ENCODE results near the gene ICAM2. TPM values are rescaled to one million over a fixed set of nuclear protein-coding genes. Genes with fewer than 3 reads are reported as not detected.
A peak's percentile ranks its signal among the peaks of the same experiment; 100 is the strongest.
"Not testable (repeated sequence)": the region's sequence is repeated elsewhere in the genome, so short reads cannot be mapped to it uniquely, and the experiment has no call there.

The ICAM2 gene
- total RNA-seq, 1 donor from 2014 or later, result 43.3 TPM

DNA sequence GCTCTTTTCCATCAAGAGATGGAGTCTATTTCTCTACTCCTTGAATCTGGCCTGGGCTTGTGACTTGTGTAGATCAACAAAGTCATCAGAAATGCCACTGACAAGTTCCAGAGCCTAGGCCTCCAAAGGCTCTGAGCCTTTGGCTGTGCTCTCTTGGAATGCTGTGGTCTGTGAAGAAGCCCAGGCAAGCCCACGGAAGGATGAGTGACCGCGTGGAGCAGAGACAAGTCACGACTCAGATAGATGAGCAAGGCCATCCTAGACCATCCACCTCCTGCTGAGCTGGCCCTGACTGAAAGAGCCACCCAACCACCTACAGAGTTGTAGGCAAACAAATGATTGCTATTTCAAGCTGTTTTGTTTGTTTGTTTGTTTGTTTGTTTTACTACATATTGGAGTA is 11.6 kb upstream of the ICAM2 start:
- Histone ChIP-seq H3K36me3 (ENCODE audit: control insufficient read depth in 3 of 3, insufficient read depth in 3 of 3, low read length in 3 of 3) (no peaks in the 10 kb centered on the region), H3K27ac (ENCODE audit: low read depth, low read length) (no peak overlapping the region), H3K4me1 (ENCODE audit: control insufficient read depth in 3 of 3, insufficient read depth in 3 of 3, low read length in 3 of 3) (no peaks in the 10 kb centered on the region), H3K9ac (ENCODE audit: low read depth in 1 of 3, low read length in 3 of 3) (no peak overlapping the region), H3K4me3 (ENCODE audit: low read length in 3 of 3) (no peak overlapping the region), H3K27me3 (ENCODE audit: control insufficient read depth in 3 of 3, insufficient read depth in 3 of 3, low read length in 3 of 3) (no peaks in the 10 kb centered on the region), H3K9me3 (ENCODE audit: control insufficient read depth in 3 of 3, low read length in 3 of 3) (no peaks in the 10 kb centered on the region)

DNA sequence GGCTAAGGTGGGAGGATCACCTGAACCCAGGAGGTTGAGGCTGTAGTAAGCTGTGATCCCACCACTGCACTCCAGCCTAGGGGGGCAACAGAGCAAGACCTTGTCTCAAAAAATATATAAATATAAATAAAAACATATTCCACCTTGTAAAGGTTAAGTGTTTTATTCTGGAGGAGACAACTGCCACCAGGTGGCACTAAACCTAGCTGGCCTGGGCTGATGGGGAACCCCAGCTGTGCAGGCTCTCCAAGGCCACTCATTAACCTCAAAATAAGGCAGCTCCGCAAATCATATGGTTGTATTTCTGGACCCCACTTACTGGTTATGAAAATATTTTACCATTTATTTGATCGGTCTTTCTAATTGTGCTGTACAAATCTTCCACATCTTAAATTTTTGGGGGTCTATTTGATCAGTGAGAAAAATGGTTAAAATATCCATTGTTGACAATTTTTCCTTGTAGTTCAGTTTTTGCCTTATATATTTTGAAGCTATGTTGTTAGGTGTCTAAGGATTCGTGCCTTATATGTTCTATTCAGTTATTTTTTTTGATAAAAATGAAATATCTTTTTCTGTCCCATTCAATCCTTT is 8.5 kb upstream of the ICAM2 start:
- Histone ChIP-seq H3K27ac (ENCODE audit: low read depth, low read length) (no peak overlapping the region), H3K4me1 (ENCODE audit: control insufficient read depth in 3 of 3, insufficient read depth in 3 of 3, low read length in 3 of 3) (peaks cover 5 to 13% (median 10%) of the 10 kb centered on the region in 3 donors)

DNA sequence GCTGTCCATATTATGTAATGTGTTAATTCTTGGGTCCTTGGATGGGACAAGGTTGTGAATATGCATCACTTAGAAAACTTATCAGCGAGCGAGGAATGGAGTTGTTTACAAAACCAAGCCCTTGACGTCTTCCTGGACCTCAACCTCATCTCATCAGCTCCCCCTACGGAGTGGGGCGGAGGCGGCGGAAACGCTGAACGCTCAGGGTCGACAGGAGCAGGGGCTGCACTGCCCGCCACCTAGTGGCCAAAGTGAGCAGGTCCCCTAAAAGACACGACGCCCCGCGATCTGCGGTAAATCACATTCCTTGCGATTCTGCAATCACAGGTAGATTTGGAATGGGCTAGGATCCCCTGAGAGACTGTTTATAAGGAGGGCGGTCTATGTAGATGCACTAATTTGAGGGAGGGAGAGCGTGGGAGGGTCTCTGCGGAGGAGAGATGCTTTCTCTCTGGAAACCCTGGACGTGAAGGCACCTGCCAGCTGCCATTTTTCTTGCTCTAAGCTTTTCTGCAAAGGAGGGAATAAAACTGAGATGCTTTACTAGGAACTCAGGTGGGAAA is 5.4 kb upstream of the ICAM2 start:
- Histone ChIP-seq H3K27ac (ENCODE audit: low read depth, low read length) (peak overlapping the region; percentile 3), H3K27me3 (ENCODE audit: control insufficient read depth in 3 of 3, insufficient read depth in 3 of 3, low read length in 3 of 3) (no peaks in the 10 kb centered on the region), H3K36me3 (ENCODE audit: control insufficient read depth in 3 of 3, insufficient read depth in 3 of 3, low read length in 3 of 3) (no peaks in the 10 kb centered on the region), H3K9me3 (ENCODE audit: control insufficient read depth in 3 of 3, low read length in 3 of 3) (no peaks in the 10 kb centered on the region), H3K4me1 (ENCODE audit: control insufficient read depth in 3 of 3, insufficient read depth in 3 of 3, low read length in 3 of 3) (peaks cover 5 to 15% (median 15%) of the 10 kb centered on the region in 3 donors), H3K9ac (ENCODE audit: low read depth in 1 of 3, low read length in 3 of 3) (peak overlapping the region; percentile 5 to 68 (median 23)), H3K4me3 (ENCODE audit: low read length in 3 of 3) (peak overlapping the region; percentile 32 to 60 (median 56))

More for the DNA sequence above, 8.5 kb upstream of the ICAM2 start:
- Histone ChIP-seq H3K9me3 (ENCODE audit: control insufficient read depth in 3 of 3, low read length in 3 of 3) (no peaks in the 10 kb centered on the region), H3K4me3 (ENCODE audit: low read length in 3 of 3) (no peak overlapping the region), H3K27me3 (ENCODE audit: control insufficient read depth in 3 of 3, insufficient read depth in 3 of 3, low read length in 3 of 3) (no peaks in the 10 kb centered on the region), H3K36me3 (ENCODE audit: control insufficient read depth in 3 of 3, insufficient read depth in 3 of 3, low read length in 3 of 3) (no peaks in the 10 kb centered on the region), H3K9ac (ENCODE audit: low read depth in 1 of 3, low read length in 3 of 3) (no peak overlapping the region)

DNA sequence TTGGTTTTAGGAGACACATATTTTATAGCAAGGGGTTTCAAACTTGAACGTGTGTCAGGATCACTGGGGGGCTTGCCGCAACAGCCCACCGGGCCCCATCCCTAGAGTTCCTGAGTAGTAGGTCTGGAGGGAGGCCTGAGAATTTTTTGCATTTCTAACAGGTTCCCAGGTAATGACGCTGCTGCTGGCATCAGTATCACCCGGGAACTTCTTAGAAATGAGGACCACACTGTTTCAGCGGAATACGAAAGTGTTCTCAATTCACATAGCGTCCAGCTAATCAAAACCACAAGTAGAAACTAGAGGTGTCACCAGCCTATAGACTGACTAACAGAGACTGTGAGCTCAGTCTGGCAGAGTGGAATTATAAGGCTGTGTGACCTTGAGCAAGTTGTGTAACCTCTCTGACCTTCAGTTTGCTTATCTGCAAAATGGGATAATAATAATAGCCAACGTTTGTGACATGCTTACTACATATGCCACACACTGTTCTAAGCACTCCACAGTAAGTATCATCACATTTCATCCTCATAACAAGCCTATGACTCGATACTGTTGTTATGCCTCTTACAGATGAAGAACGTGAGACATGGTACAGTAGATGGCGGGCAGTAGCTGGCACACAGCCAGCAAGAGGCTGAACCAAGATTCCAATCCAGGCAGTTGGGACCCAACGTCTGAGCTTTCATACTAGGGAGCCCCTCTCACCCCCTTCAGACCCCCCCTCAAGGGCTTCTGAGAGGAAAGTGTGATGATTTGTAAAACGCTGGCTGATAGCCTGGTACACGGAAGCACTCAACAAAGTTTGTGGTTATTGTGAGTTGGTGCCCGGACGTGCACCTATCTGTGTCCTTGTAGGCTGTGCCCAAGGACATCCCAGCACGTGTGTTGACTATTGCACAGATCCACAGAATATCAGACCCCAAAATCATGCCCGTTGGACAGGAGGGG is 4.6 kb upstream of the ICAM2 start:
- H3K36me3 ChIP-seq (ENCODE audit: control insufficient read depth in 3 of 3, insufficient read depth in 3 of 3, low read length in 3 of 3), result no peaks in the 10 kb centered on the region
- H3K9me3 ChIP-seq (ENCODE audit: control insufficient read depth in 3 of 3, low read length in 3 of 3), result no peaks in the 10 kb centered on the region
- peak overlapping the region; percentile 3 for H3K27ac ChIP-seq (ENCODE audit: low read depth, low read length)
- H3K4me3 ChIP-seq (ENCODE audit: low read length in 3 of 3), result peak overlapping the region; percentile 16 to 32 (median 32)
- H3K27me3 ChIP-seq (ENCODE audit: control insufficient read depth in 3 of 3, insufficient read depth in 3 of 3, low read length in 3 of 3), result no peaks in the 10 kb centered on the region
- H3K9ac ChIP-seq (ENCODE audit: low read depth in 1 of 3, low read length in 3 of 3), result peak overlapping the region in 1 of 3 donors; percentile 5
- peaks cover 6 to 22% (median 20%) of the 10 kb centered on the region in 3 donors for H3K4me1 ChIP-seq (ENCODE audit: control insufficient read depth in 3 of 3, insufficient read depth in 3 of 3, low read length in 3 of 3)

DNA sequence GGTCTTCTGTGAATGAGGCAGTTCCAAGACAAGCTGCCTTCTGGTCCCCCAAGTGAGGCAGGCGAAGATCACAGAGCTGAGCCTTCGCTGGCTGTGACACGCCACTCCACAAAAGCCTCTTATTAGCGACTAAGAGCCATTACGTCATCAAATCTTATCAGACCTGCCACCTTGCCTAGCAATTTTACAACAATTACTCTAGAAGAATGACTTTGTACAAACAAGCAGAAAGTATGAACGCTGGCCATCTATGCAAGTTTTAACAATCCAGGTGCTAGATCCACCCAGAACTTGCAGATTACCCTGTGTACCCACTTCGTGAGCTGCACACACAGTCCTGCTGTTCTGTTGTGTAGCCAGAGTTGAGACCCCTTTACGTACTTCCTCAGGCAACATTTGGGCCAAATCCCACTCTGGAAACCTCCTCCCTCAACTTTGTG is 3.8 kb upstream of the ICAM2 start:
- H3K36me3 ChIP-seq (ENCODE audit: control insufficient read depth in 3 of 3, insufficient read depth in 3 of 3, low read length in 3 of 3), result no peaks in the 10 kb centered on the region
- H3K9ac ChIP-seq (ENCODE audit: low read depth in 1 of 3, low read length in 3 of 3), result no peak overlapping the region
- H3K27ac ChIP-seq (ENCODE audit: low read depth, low read length), result no peak overlapping the region
- no peak overlapping the region for H3K4me3 ChIP-seq (ENCODE audit: low read length in 3 of 3)
- peaks cover 10 to 26% (median 22%) of the 10 kb centered on the region in 3 donors for H3K4me1 ChIP-seq (ENCODE audit: control insufficient read depth in 3 of 3, insufficient read depth in 3 of 3, low read length in 3 of 3)
- H3K27me3 ChIP-seq (ENCODE audit: control insufficient read depth in 3 of 3, insufficient read depth in 3 of 3, low read length in 3 of 3), result no peaks in the 10 kb centered on the region
- H3K9me3 ChIP-seq (ENCODE audit: control insufficient read depth in 3 of 3, low read length in 3 of 3), result no peaks in the 10 kb centered on the region

DNA sequence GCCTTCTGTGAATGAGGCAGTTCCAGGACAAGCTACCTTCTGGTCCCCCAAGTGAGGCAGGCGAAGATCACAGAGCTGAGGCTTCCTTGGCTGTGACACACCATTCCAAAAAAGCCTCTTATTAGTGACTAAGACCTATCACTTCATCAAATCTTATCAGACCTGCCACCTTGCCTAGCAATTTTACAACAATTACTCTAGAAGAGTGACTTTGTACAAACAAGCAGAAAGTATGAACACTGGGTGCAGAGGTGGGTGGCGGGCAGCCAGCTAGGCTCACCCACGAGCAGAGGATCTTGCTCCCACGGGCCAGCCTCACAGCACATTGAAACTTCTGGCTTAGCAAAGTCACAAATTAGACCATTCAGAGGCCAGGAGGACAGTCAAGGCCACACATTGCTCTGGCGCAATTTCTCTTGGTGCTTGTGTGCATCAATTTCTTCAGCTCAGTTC is 2.2 kb upstream of the ICAM2 start:
- Histone ChIP-seq H3K36me3 (ENCODE audit: control insufficient read depth in 3 of 3, insufficient read depth in 3 of 3, low read length in 3 of 3) (no peaks in the 10 kb centered on the region), H3K27ac (ENCODE audit: low read depth, low read length) (no peak overlapping the region), H3K9me3 (ENCODE audit: control insufficient read depth in 3 of 3, low read length in 3 of 3) (no peaks in the 10 kb centered on the region), H3K27me3 (ENCODE audit: control insufficient read depth in 3 of 3, insufficient read depth in 3 of 3, low read length in 3 of 3) (no peaks in the 10 kb centered on the region), H3K4me1 (ENCODE audit: control insufficient read depth in 3 of 3, insufficient read depth in 3 of 3, low read length in 3 of 3) (peaks cover 10 to 26% (median 22%) of the 10 kb centered on the region in 3 donors), H3K9ac (ENCODE audit: low read depth in 1 of 3, low read length in 3 of 3) (no peak overlapping the region), H3K4me3 (ENCODE audit: low read length in 3 of 3) (no peak overlapping the region)

DNA sequence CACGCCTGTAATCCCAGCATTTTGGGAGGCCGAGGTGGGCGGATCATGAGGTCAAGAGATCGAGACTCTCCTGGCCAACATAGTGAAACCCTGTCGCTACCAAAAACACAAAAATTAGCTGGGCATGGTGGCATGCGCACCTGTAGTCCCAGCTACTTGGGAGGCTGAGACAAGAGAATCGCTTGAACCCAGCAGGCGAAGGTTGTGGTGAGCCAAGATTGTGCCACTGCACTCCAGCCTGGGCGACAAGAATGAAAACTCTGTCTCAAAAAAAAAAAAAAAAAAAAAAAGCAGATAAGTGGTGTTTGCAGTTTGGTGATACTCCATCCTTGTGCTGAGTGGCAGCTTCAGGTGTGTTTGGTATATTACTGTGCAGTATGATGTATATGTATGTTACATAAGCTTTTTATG is 877 bp downstream of the ICAM2 start:
- Histone ChIP-seq H3K4me3 (ENCODE audit: low read length in 3 of 3) (peak overlapping the region; percentile 72 to 89 (median 77)), H3K27ac (ENCODE audit: low read depth, low read length) (peak overlapping the region; percentile 77), H3K4me1 (ENCODE audit: control insufficient read depth in 3 of 3, insufficient read depth in 3 of 3, low read length in 3 of 3) (peaks cover 5 to 19% (median 9%) of the 10 kb centered on the region in 3 donors), H3K9ac (ENCODE audit: low read depth in 1 of 3, low read length in 3 of 3) (peak overlapping the region; percentile 78 to 86 (median 81))
- H3K36me3 ChIP-seq (ENCODE audit: control insufficient read depth in 3 of 3, insufficient read depth in 3 of 3, low read length in 3 of 3); H3K27me3 ChIP-seq (ENCODE audit: control insufficient read depth in 3 of 3, insufficient read depth in 3 of 3, low read length in 3 of 3); H3K9me3 ChIP-seq (ENCODE audit: control insufficient read depth in 3 of 3, low read length in 3 of 3): not testable (repeated sequence)

DNA sequence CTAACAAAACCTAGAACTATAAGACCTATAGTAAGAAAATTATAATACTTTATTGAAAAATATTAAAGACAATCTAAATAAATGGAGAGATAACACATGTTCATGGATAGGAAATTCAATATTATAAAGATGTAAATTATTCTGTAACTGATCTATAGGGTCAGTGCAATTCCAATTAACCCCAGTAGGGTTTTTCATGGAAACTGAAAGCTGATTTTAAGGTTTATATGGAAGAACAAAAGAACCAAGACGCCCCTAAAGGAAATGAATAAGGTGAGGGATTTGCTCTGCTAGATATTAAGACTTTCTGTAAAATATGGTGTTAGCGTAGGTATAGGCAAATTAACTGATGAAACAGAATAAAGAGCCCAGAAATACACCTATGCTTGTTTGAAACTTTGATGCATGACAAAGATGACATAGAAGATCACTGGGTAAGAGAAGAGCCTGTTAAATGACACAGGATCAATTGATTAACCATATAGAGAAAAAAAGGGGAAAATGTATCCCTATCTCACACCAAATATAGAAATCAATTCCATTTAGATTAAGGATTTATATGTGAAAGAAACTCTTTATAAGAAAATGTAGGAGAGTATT is 3.0 kb downstream of the ICAM2 start:
- H3K4me1 ChIP-seq (ENCODE audit: control insufficient read depth in 3 of 3, insufficient read depth in 3 of 3, low read length in 3 of 3), result peaks cover 5 to 19% (median 9%) of the 10 kb centered on the region in 3 donors
- H3K36me3 ChIP-seq (ENCODE audit: control insufficient read depth in 3 of 3, insufficient read depth in 3 of 3, low read length in 3 of 3), result no peaks in the 10 kb centered on the region
- H3K9ac ChIP-seq (ENCODE audit: low read depth in 1 of 3, low read length in 3 of 3), result no peak overlapping the region
- H3K9me3 ChIP-seq (ENCODE audit: control insufficient read depth in 3 of 3, low read length in 3 of 3), result no peaks in the 10 kb centered on the region
- peak overlapping the region in 1 of 3 donors; percentile 9 for H3K4me3 ChIP-seq (ENCODE audit: low read length in 3 of 3)
- H3K27me3 ChIP-seq (ENCODE audit: control insufficient read depth in 3 of 3, insufficient read depth in 3 of 3, low read length in 3 of 3), result no peaks in the 10 kb centered on the region
- H3K27ac ChIP-seq (ENCODE audit: low read depth, low read length), result no peak overlapping the region

DNA sequence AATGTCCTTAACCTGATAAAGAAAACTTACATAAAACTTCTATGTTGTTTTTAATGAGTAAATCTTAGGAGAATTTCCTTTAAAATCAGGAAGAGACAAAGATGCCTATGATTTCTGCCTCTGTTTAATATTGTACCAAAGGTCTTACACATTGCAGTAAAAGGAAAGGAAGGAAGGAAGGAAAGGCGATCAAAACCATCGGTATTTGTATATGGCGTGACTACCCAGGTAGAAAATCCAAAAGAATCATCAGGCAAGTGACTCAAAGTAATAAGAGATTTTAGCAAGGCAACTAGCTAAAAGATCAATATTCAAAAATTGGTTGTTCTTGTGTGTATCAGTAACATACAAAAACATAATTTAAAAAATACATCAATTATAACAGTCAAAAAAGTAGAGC is 3.5 kb downstream of the ICAM2 start:
- Histone ChIP-seq H3K4me1 (ENCODE audit: control insufficient read depth in 3 of 3, insufficient read depth in 3 of 3, low read length in 3 of 3) (peaks cover 5 to 19% (median 9%) of the 10 kb centered on the region in 3 donors), H3K9me3 (ENCODE audit: control insufficient read depth in 3 of 3, low read length in 3 of 3) (no peaks in the 10 kb centered on the region)

More for the DNA sequence above, 3.5 kb downstream of the ICAM2 start:
- Histone ChIP-seq H3K36me3 (ENCODE audit: control insufficient read depth in 3 of 3, insufficient read depth in 3 of 3, low read length in 3 of 3) (no peaks in the 10 kb centered on the region), H3K4me3 (ENCODE audit: low read length in 3 of 3) (no peak overlapping the region), H3K9ac (ENCODE audit: low read depth in 1 of 3, low read length in 3 of 3) (no peak overlapping the region), H3K27ac (ENCODE audit: low read depth, low read length) (peak overlapping the region; percentile 54), H3K27me3 (ENCODE audit: control insufficient read depth in 3 of 3, insufficient read depth in 3 of 3, low read length in 3 of 3) (no peaks in the 10 kb centered on the region)

Measured in skeletal muscle tissue (tissue), 4 donors.